Measurements from ENCODE around the gene LCE3B. TPM values are rescaled to one million over a fixed set of nuclear protein-coding genes. Genes with fewer than 3 reads are reported as not detected.

The LCE3B gene
- total and polyA plus RNA-seq, 2 donors from 2014 or later: not detected

GRCh38 chr1:152657677-152658076 is 44.1 kb downstream of the LCE3B start:
- no peak overlapping the region for H3K4me3 ChIP-seq (ENCODE audit: low read length in 3 of 3)
- FAIRE-seq (no peak), DNase-seq (no peak)
- no peaks in the 10 kb centered on the region for H3K9me3 ChIP-seq (ENCODE audit: control insufficient read depth in 2 of 3, insufficient read depth in 1 of 3, low read length in 3 of 3)
- TF ChIP-seq CTCF (IDR thresholded peaks at IDR 0.05; ENCODE audit: borderline replicate concordance, extremely low read depth, insufficient read depth): no peak
- H3K4me1 ChIP-seq (ENCODE audit: control insufficient read depth in 2 of 3, insufficient read depth in 2 of 3, low read depth in 1 of 3, low read length in 3 of 3): no peaks in the 10 kb centered on the region
- no peaks in the 10 kb centered on the region for H3K36me3 ChIP-seq (ENCODE audit: control insufficient read depth in 2 of 3, insufficient read depth in 3 of 3, low read length in 3 of 3)
- intact Hi-C loops (cut with DNase I): no loop called here
- no peaks in the 10 kb centered on the region for H3K27me3 ChIP-seq (ENCODE audit: control insufficient read depth, insufficient read depth, low read length)
- peak overlapping the region in 1 of 2 donors; percentile 9 for H3K27ac ChIP-seq (ENCODE audit: low read depth in 2 of 2, low read length in 2 of 2)
- no peak overlapping the region for H3K9ac ChIP-seq (ENCODE audit: low read length in 3 of 3)

GRCh38 chr1:152658649-152659048 is 45.0 kb downstream of the LCE3B start:
- DNase-seq (peak in 3 of 5 donors; percentile 7 to 40 (median 12)), FAIRE-seq (no peak)
- Histone ChIP-seq H3K27ac (ENCODE audit: low read depth in 2 of 2, low read length in 2 of 2) (no peak overlapping the region), H3K9ac (ENCODE audit: low read length in 3 of 3) (no peak overlapping the region), H3K4me1 (ENCODE audit: control insufficient read depth in 2 of 3, insufficient read depth in 2 of 3, low read depth in 1 of 3, low read length in 3 of 3) (no peaks in the 10 kb centered on the region), H3K27me3 (ENCODE audit: control insufficient read depth, insufficient read depth, low read length) (no peaks in the 10 kb centered on the region), H3K36me3 (ENCODE audit: control insufficient read depth in 2 of 3, insufficient read depth in 3 of 3, low read length in 3 of 3) (no peaks in the 10 kb centered on the region), H3K4me3 (ENCODE audit: low read length in 3 of 3) (no peak overlapping the region), H3K9me3 (ENCODE audit: control insufficient read depth in 2 of 3, insufficient read depth in 1 of 3, low read length in 3 of 3) (no peaks in the 10 kb centered on the region)
- intact Hi-C loops (cut with DNase I): no loop called here
- TF ChIP-seq CTCF (IDR thresholded peaks at IDR 0.05; ENCODE audit: borderline replicate concordance, extremely low read depth, insufficient read depth): no peak

- Histone ChIP-seq H3K36me3 (ENCODE audit: control insufficient read depth in 2 of 3, insufficient read depth in 3 of 3, low read length in 3 of 3) (no peaks in the 10 kb centered on the region), H3K9me3 (ENCODE audit: control insufficient read depth in 2 of 3, insufficient read depth in 1 of 3, low read length in 3 of 3) (no peaks in the 10 kb centered on the region), H3K9ac (ENCODE audit: low read length in 3 of 3) (no peak within 1 kb of the TSS), H3K4me3 (ENCODE audit: low read length in 3 of 3) (no peak within 1 kb of the TSS), H3K27ac (ENCODE audit: low read depth in 2 of 2, low read length in 2 of 2) (no peak within 1 kb of the TSS), H3K4me1 (ENCODE audit: control insufficient read depth in 2 of 3, insufficient read depth in 2 of 3, low read depth in 1 of 3, low read length in 3 of 3) (no peaks in the 10 kb centered on the region), H3K27me3 (ENCODE audit: control insufficient read depth, insufficient read depth, low read length) (no peaks in the 10 kb centered on the region)
- DNase-seq (no peak), FAIRE-seq (no peak)
- no peak for TF ChIP-seq CTCF (IDR thresholded peaks at IDR 0.05; ENCODE audit: borderline replicate concordance, extremely low read depth, insufficient read depth)
- intact Hi-C loops (cut with DNase I): no loop called here
Measured at GRCh38 chr1:152663098-152663497, 49.5 kb downstream of the LCE3B start, which contains the start of gene LCE2D. Gene LCE2D, plus strand, starts transcription at chr1:152663380. Its CDS starts 726 bp downstream, at chr1:152664106.

Other genes with a start within 250 kb of the LCE3B start
- not detected for gene CRNN, start 199.5 kb upstream of the LCE3B start, total RNA-seq
- not detected for gene CRNN, start 199.5 kb upstream of the LCE3B start, polyA plus RNA-seq (ENCODE audit: insufficient read depth, low read depth, low replicate concordance)
- gene LCE5A, start 103.0 kb upstream of the LCE3B start, total RNA-seq: not detected
- gene LCE5A, start 103.0 kb upstream of the LCE3B start, polyA plus RNA-seq (ENCODE audit: insufficient read depth, low read depth, low replicate concordance): not detected
- gene CRCT1, start 99.3 kb upstream of the LCE3B start, total RNA-seq: not detected
- not detected for gene CRCT1, start 99.3 kb upstream of the LCE3B start, polyA plus RNA-seq (ENCODE audit: insufficient read depth, low read depth, low replicate concordance)
- not detected for gene LCE3E, start 47.0 kb upstream of the LCE3B start, total RNA-seq
- not detected for gene LCE3E, start 47.0 kb upstream of the LCE3B start, polyA plus RNA-seq (ENCODE audit: insufficient read depth, low read depth, low replicate concordance)
- not detected for gene LCE3D, start 33.3 kb upstream of the LCE3B start, total RNA-seq
- not detected for gene LCE3D, start 33.3 kb upstream of the LCE3B start, polyA plus RNA-seq (ENCODE audit: insufficient read depth, low read depth, low replicate concordance)
- gene LCE3C, start 13.6 kb upstream of the LCE3B start, total RNA-seq: not detected
- gene LCE3C, start 13.6 kb upstream of the LCE3B start, polyA plus RNA-seq (ENCODE audit: insufficient read depth, low read depth, low replicate concordance): not detected
- not detected for gene LCE3A, start 9.3 kb downstream of the LCE3B start, total RNA-seq
- gene LCE3A, start 9.3 kb downstream of the LCE3B start, polyA plus RNA-seq (ENCODE audit: insufficient read depth, low read depth, low replicate concordance): not detected
- not detected for gene LCE2D, start 49.6 kb downstream of the LCE3B start, total RNA-seq
- gene LCE2D, start 49.6 kb downstream of the LCE3B start, polyA plus RNA-seq (ENCODE audit: insufficient read depth, low read depth, low replicate concordance): not detected
- not detected for gene LCE2C, start 61.5 kb downstream of the LCE3B start, total RNA-seq
- gene LCE2C, start 61.5 kb downstream of the LCE3B start, polyA plus RNA-seq (ENCODE audit: insufficient read depth, low read depth, low replicate concordance): not detected
- gene LCE2B, start 72.3 kb downstream of the LCE3B start, total RNA-seq: not detected
- not detected for gene LCE2B, start 72.3 kb downstream of the LCE3B start, polyA plus RNA-seq (ENCODE audit: insufficient read depth, low read depth, low replicate concordance)
- gene LCE2A, start 84.5 kb downstream of the LCE3B start, total RNA-seq: not detected
- not detected for gene LCE2A, start 84.5 kb downstream of the LCE3B start, polyA plus RNA-seq (ENCODE audit: insufficient read depth, low read depth, low replicate concordance)
- gene LCE4A, start 94.3 kb downstream of the LCE3B start, total RNA-seq: not detected
- not detected for gene LCE4A, start 94.3 kb downstream of the LCE3B start, polyA plus RNA-seq (ENCODE audit: insufficient read depth, low read depth, low replicate concordance)
- gene KPRP, start 144.2 kb downstream of the LCE3B start, total RNA-seq: not detected
- gene KPRP, start 144.2 kb downstream of the LCE3B start, polyA plus RNA-seq (ENCODE audit: insufficient read depth, low read depth, low replicate concordance): not detected
- not detected for gene LCE1F, start 161.3 kb downstream of the LCE3B start, total RNA-seq
- gene LCE1F, start 161.3 kb downstream of the LCE3B start, polyA plus RNA-seq (ENCODE audit: insufficient read depth, low read depth, low replicate concordance): not detected
- gene LCE1E, start 172.4 kb downstream of the LCE3B start, total RNA-seq: not detected
- gene LCE1E, start 172.4 kb downstream of the LCE3B start, polyA plus RNA-seq (ENCODE audit: insufficient read depth, low read depth, low replicate concordance): not detected
- gene LCE1D, start 182.9 kb downstream of the LCE3B start, total RNA-seq: not detected
- gene LCE1D, start 182.9 kb downstream of the LCE3B start, polyA plus RNA-seq (ENCODE audit: insufficient read depth, low read depth, low replicate concordance): not detected
- not detected for gene LCE1C, start 192.8 kb downstream of the LCE3B start, total RNA-seq
- gene LCE1C, start 192.8 kb downstream of the LCE3B start, polyA plus RNA-seq (ENCODE audit: insufficient read depth, low read depth, low replicate concordance): not detected
- gene LCE1B, start 198.2 kb downstream of the LCE3B start, total RNA-seq: not detected
- gene LCE1B, start 198.2 kb downstream of the LCE3B start, polyA plus RNA-seq (ENCODE audit: insufficient read depth, low read depth, low replicate concordance): not detected
- gene LCE1A, start 213.7 kb downstream of the LCE3B start, total RNA-seq: not detected
- not detected for gene LCE1A, start 213.7 kb downstream of the LCE3B start, polyA plus RNA-seq (ENCODE audit: insufficient read depth, low read depth, low replicate concordance)
- not detected for gene LCE6A, start 229.0 kb downstream of the LCE3B start, total RNA-seq
- not detected for gene LCE6A, start 229.0 kb downstream of the LCE3B start, polyA plus RNA-seq (ENCODE audit: insufficient read depth, low read depth, low replicate concordance)
- not detected for gene LCE7A, start 246.2 kb downstream of the LCE3B start, total RNA-seq
- not detected for gene LCE7A, start 246.2 kb downstream of the LCE3B start, polyA plus RNA-seq (ENCODE audit: insufficient read depth, low read depth, low replicate concordance)